ENCODE data around the gene STUM.
A peak's percentile ranks its signal among the peaks of the same experiment; 100 is the strongest.

The STUM gene

GRCh38 chr1:226655251-226656163, 106.9 kb downstream of the STUM start:
- H3K4me3 ChIP-seq (replicated peaks; ENCODE audit: low read depth, low read length), result no peak overlapping the region
- no peak for TF ChIP-seq CTCF (IDR thresholded peaks at IDR 0.05; ENCODE audit: low read length, missing control alignments)
- no peak for DNase-seq (ENCODE audit: low read depth)

- H3K4me3 ChIP-seq (replicated peaks; ENCODE audit: low read depth, low read length), result no peak overlapping the region
- TF ChIP-seq CTCF (IDR thresholded peaks at IDR 0.05; ENCODE audit: low read length, missing control alignments), result no peak
- no peak for DNase-seq (ENCODE audit: low read depth)
Observed at GRCh38 chr1:226656201-226656600, 107.6 kb downstream of the STUM start.

GRCh38 chr1:226656601-226657277, 108.2 kb downstream of the STUM start:
- DNase-seq (ENCODE audit: low read depth), result peak; percentile 80
- no peak overlapping the region for H3K4me3 ChIP-seq (replicated peaks; ENCODE audit: low read depth, low read length)
- no peak for TF ChIP-seq CTCF (IDR thresholded peaks at IDR 0.05; ENCODE audit: low read length, missing control alignments)

- no peak for DNase-seq (ENCODE audit: low read depth)
- no peak overlapping the region for H3K4me3 ChIP-seq (replicated peaks; ENCODE audit: low read depth, low read length)
- TF ChIP-seq CTCF (IDR thresholded peaks at IDR 0.05; ENCODE audit: low read length, missing control alignments), result no peak
Observed at GRCh38 chr1:226657895-226658545, 109.5 kb downstream of the STUM start.

GRCh38 chr1:226658546-226659125, 110.1 kb downstream of the STUM start:
- H3K4me3 ChIP-seq (replicated peaks; ENCODE audit: low read depth, low read length), result no peak overlapping the region
- no peak for DNase-seq (ENCODE audit: low read depth)

More at GRCh38 chr1:226658546-226659125, 110.1 kb downstream of the STUM start:
- no peak for TF ChIP-seq CTCF (IDR thresholded peaks at IDR 0.05; ENCODE audit: low read length, missing control alignments)

Measured in fibroblast of pulmonary artery (primary cell).